ENCODE data around the gene OXT.
"Not testable (repeated sequence)": the region's sequence is repeated elsewhere in the genome, so short reads cannot be mapped to it uniquely, and the experiment has no call there.

Gene OXT

GRCh38 chr20:3068986-3069900, 2.2 kb upstream of the OXT start:
- no peak for DNase-seq
- TF ChIP-seq GATA1 (IDR thresholded peaks at IDR 0.05; ENCODE audit: low read depth, low read length): no peak
- TF ChIP-seq POLR2A (IDR thresholded peaks at IDR 0.05; ENCODE audit: low read length): no peak

GRCh38 chr20:3070725-3071124, 695 bp upstream of the OXT start:
- TF ChIP-seq GATA1 (IDR thresholded peaks at IDR 0.05; ENCODE audit: low read depth, low read length) (no peak), POLR2A (IDR thresholded peaks at IDR 0.05; ENCODE audit: low read length) (no peak)
- DNase-seq: no peak

DNA sequence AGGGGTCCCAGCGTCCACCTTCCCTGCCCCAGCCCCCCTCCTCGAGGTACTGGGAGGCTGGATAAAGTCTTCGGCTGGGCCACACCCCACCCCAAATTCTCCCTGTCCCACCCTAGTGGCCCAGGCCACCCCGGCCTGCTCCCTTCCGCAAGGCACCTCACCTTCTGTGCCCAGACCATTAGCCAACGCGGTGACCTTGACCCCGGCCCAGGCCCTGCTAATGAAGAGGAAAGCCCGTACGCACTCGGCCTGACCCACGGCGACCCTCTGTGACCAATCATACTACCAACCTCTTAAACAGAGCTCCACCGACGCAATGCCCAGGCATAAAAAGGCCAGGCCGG, 182 bp upstream of the OXT start:
- TF ChIP-seq GATA1 (IDR thresholded peaks at IDR 0.05; ENCODE audit: low read depth, low read length): no peak
- no peak for TF ChIP-seq POLR2A (IDR thresholded peaks at IDR 0.05; ENCODE audit: low read length)
- no peak for DNase-seq

DNA sequence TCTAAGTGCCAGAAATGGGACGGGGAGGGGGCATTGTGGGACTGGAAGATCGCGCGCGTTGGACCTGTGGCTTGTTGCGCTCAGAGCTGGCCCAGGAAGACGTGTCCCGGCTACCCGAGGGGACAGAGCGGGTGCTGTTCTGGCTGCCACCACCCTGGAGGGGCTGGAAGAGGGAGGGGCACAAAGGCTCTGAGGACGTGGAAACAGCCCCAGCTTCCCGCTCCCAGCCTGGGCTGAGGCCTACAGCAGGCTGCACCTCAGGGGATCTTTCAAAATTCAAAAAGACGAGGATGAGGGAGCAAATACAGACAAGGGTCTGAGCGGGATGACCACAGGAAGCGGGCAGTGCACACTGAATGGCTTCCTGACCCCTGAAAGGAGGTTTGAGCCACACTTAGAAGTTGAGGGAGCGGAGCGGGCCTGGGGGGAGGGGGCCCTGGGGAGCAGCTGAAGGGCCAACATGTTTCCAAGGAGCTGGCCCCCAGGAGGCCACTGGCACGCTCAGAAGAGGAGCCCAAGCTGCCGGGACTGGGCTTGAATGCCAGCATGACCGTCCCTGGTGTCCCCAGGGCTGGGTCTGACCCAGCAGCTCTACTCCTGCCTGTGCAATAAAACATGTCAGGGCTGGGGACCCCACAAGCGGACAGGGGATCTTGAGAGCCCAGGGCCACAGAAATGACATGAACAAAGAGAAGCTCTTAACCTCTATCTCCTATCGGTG, 1.3 kb downstream of the OXT start:
- TF ChIP-seq POLR2A (IDR thresholded peaks at IDR 0.05; ENCODE audit: low read length): no peak
- TF ChIP-seq GATA1 (IDR thresholded peaks at IDR 0.05; ENCODE audit: low read depth, low read length): no peak
- no peak for DNase-seq

DNA sequence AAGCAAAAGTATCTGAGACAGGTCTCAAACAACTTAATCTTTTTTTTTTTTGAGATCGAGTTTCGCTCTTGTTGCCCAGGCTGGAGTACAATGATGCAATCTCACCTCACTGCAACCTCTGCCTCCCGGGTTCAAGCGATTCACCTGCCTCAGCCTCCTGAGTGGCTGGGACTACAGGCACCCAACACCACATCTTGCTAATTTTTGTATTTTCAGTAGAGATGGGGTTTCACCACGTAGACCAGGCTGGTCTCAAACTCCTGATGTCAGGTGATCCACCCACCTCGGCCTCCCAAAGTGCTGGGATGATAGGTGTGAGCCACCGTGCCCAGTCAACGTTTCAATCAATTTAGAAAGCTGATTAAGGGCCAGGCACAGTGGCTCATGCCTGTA, 1.8 kb downstream of the OXT start:
- DNase-seq: not testable (repeated sequence)

DNA sequence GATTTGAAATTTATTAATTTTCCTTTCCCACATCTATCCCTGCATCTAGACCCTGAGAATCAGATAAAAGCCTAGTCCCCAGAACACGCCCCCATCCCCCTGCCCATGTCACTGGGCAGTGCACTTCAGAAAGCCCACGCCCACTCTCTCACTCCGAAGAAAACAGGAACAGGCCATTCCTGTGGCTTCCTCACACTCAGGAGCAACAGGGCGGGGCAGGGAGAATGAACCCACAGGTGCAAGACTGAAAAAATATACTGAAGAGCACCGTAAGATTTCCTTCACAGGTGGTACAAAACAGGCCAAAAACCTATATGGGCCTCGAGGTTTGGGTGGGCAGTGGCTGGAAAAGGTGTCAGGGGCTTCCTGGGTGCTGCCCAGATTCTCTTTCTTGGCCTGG, 3.4 kb downstream of the OXT start:
- DNase-seq: no peak
- TF ChIP-seq POLR2A (IDR thresholded peaks at IDR 0.05; ENCODE audit: low read length) (no peak), GATA1 (IDR thresholded peaks at IDR 0.05; ENCODE audit: low read depth, low read length) (no peak)

- not testable (repeated sequence) for DNase-seq
These were observed 3.9 kb downstream of the OXT start for GRCh38 chr20:3075315-3075714.

GRCh38 chr20:3077618-3078134, 6.3 kb downstream of the OXT start:
- TF ChIP-seq GATA1 (IDR thresholded peaks at IDR 0.05; ENCODE audit: low read depth, low read length): no peak
- no peak for TF ChIP-seq POLR2A (IDR thresholded peaks at IDR 0.05; ENCODE audit: low read length)
- peak; percentile 38 to 45 for DNase-seq

DNA sequence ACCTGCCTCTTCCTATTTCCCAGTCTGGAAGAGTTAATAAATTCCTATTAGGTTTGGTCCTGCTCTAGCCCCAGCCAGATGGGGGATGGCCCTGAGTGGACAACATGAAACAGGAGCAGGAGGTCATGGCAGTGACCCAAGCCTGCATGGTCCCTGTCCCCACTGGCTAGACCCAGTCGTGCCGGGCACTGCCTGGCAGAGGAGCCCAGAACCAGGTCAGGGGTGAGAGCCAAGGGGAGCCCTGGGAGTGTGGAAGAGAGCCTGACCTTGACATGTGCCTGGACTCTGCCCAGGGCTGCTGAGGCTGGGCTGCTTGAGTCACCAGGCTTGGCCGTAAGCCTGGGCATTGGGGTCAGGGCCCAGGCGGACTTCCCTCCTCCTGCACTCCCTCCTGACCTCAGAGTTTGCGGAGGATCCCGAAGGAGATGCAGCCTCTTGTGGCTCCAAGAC, 9.5 kb downstream of the OXT start:
- TF ChIP-seq GATA1 (IDR thresholded peaks at IDR 0.05; ENCODE audit: low read depth, low read length) (no peak), POLR2A (IDR thresholded peaks at IDR 0.05; ENCODE audit: low read length) (no peak)
- DNase-seq: no peak

DNA sequence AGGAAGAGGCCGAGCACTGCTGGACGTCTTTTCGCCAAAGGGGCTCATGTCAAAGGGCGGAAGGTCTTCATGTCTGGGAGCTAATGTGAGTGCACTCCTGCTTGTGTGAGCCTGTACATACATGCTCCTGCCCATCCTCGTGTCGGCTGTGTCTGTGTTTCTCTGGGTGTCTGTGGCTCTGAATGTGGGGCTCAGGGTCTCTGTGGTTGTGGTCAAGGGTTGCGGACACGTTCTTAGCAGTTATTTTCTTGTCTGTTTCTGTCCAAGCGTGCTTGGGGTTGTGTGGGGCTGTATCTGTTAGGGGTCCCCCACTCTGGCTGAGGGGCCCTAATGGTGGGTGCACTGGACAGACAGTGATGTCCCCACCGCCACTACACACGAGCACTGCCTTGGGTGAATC, 10.2 kb downstream of the OXT start:
- no peak for DNase-seq
- TF ChIP-seq GATA1 (IDR thresholded peaks at IDR 0.05; ENCODE audit: low read depth, low read length) (no peak), POLR2A (IDR thresholded peaks at IDR 0.05; ENCODE audit: low read length) (no peak)

DNA sequence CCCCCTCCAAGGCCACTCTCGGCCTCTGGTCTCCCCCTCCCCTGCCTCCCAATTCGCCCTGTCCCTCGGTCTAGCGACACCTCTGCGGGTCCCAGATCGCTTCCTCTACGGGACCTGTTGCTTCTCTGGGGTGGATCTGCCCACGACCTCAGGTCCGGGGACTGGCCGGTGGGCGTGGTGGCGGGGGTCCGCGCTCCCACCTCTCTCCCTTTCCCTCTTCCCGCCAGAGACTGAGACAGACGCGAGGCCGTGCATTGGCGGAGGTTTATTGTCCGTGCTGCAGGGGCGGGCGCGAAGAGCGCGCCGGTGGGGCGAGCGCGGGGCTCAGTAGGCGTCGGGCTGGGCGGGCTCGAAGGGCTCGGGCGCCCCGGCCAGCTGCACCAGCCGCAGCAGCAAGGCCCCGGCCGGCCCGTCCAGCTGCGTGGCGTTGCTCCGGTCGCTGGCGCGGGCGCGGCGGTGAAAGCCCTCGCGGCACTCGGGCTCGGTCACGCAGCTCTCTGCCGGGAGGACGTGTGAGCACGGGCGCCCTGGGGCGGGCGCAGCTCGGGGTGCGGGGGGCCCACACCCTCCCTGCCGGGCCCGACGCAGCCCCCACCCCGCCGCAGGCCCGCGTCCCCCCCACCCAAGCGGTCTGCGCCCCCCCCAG, 11.0 kb downstream of the OXT start:
- no peak for DNase-seq
- no peak for TF ChIP-seq POLR2A (IDR thresholded peaks at IDR 0.05; ENCODE audit: low read length)
- TF ChIP-seq GATA1 (IDR thresholded peaks at IDR 0.05; ENCODE audit: low read depth, low read length): no peak

DNA sequence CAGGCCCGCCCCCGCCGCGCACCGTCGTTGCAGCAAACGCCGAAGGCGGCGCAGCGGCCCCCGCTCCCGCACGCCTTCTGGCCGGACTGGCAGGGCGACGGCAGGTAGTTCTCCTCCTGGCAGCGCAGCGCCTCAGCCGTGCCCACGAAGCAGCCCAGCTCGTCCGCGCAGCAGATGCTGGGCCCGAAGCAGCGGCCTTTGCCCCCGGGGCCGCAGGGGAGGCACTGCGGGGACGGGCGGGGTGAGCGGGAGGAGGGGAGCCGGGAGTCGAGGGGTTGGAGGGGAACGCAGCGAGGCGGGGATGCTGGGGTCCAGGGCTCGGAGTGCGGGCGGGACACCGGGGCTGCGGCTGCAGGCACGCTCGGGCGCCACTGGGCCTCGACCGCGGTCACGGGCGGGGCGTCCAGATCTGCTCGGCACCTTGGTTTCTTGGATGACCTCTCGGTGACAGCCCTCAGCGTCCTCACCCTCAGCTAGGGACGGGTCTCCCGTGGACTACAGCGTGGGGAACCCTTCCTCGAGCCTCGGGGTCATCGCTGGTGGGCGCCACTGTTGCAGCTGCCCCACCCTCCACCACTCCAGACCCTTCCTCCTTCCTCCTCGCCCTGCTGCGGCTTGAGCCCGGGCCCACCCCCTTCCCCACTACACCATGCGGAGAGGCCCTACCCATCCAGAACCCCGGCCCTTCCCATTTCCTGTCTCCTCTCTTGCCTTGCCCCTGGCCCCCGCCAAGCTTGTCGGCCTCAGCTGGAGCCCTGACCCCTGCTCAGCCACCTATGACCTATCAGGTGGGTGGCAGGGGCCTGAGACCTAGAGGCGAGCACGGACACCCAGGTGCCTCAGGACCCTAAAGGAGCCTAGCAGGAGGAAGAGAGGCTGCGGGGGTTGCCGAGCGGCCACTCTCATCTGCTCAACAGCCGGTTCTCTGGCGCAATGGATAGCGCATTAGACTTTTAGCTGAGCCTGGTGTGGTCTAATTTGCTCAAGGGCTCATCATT, 11.8 kb downstream of the OXT start:
- no peak for DNase-seq
- no peak for TF ChIP-seq GATA1 (IDR thresholded peaks at IDR 0.05; ENCODE audit: low read depth, low read length)
- TF ChIP-seq POLR2A (IDR thresholded peaks at IDR 0.05; ENCODE audit: low read length): no peak

GRCh38 chr20:3084283-3084985, 13.0 kb downstream of the OXT start, which contains the start of gene AVP:
Gene AVP, minus strand, starts transcription at chr20:3084724. Its CDS starts 50 bp downstream, at chr20:3084674.
- TF ChIP-seq GATA1 (IDR thresholded peaks at IDR 0.05; ENCODE audit: low read depth, low read length) (no peak), POLR2A (IDR thresholded peaks at IDR 0.05; ENCODE audit: low read length) (no peak)
- no peak for DNase-seq

Measured in erythroblast (primary cell).